PC-3 (cell line): Measurements from ENCODE around the gene PCTP.

ENCODE experiments used
- EZH2 ChIP-seq: fragments of 300-600 bp; sonication (generic); IDR thresholded peaks from one replicate; pipeline ENCODE4 v1.6.1; 2017; ENCODE audit warnings: antibody characterized with exemption, mild to moderate bottlenecking, low read length; ENCODE audit not compliant: unreplicated experiment
- TF ChIP-seq, protein P1 (sequence below): fragments of 300-600 bp; sonication (generic); conservative IDR thresholded peaks from 2 replicates; pipeline ENCODE4 v1.5.1; 2017; ENCODE audit warnings: antibody characterized with exemption, low read depth, mild to moderate bottlenecking, low read length

- TF ChIP-seq, protein P1, sequence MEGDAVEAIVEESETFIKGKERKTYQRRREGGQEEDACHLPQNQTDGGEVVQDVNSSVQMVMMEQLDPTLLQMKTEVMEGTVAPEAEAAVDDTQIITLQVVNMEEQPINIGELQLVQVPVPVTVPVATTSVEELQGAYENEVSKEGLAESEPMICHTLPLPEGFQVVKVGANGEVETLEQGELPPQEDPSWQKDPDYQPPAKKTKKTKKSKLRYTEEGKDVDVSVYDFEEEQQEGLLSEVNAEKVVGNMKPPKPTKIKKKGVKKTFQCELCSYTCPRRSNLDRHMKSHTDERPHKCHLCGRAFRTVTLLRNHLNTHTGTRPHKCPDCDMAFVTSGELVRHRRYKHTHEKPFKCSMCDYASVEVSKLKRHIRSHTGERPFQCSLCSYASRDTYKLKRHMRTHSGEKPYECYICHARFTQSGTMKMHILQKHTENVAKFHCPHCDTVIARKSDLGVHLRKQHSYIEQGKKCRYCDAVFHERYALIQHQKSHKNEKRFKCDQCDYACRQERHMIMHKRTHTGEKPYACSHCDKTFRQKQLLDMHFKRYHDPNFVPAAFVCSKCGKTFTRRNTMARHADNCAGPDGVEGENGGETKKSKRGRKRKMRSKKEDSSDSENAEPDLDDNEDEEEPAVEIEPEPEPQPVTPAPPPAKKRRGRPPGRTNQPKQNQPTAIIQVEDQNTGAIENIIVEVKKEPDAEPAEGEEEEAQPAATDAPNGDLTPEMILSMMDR = no peak
- TF ChIP-seq EZH2 = no peak
Measured at GRCh38 chr17:55708175-55708974, 42.5 kb upstream of the PCTP start.
